GM21360 (cell line): ENCODE results near the gene PRAME.
"Not testable (repeated sequence)": the region's sequence is repeated elsewhere in the genome, so short reads cannot be mapped to it uniquely, and the experiment has no call there.

Experiments used
- ATAC-seq: cut with Tn5 transposase; IDR thresholded peaks from one replicate; pipeline ENCODE4 v1.9.1; 2021; ENCODE audit warnings: mild to moderate bottlenecking, moderate library complexity; ENCODE audit not compliant: unreplicated experiment

PRAME gene

GRCh38 chr22:22553141-22553540 lies 5.9 kb downstream of the PRAME start:
- no peak for ATAC-seq

- ATAC-seq: no peak
Measured at GRCh38 chr22:22552630-22553029, 6.4 kb downstream of the PRAME start.

- ATAC-seq: no peak
Measured at GRCh38 chr22:22550789-22551434, 8.2 kb downstream of the PRAME start.

- no peak for ATAC-seq
Measured at GRCh38 chr22:22548910-22549309, 10.2 kb downstream of the PRAME start.

- ATAC-seq: no peak
Measured at GRCh38 chr22:22548317-22548716, 10.7 kb downstream of the PRAME start.

- ATAC-seq: no peak
Measured at GRCh38 chr22:22547692-22548300, 11.3 kb downstream of the PRAME start.

- no peak for ATAC-seq
Measured at GRCh38 chr22:22547226-22547625, 11.8 kb downstream of the PRAME start.

GRCh38 chr22:22546490-22546889 lies 12.6 kb downstream of the PRAME start:
- no peak for ATAC-seq

- no peak for ATAC-seq
Measured at GRCh38 chr22:22545084-22545483, 14.0 kb downstream of the PRAME start.

GRCh38 chr22:22538226-22538989 lies 20.7 kb downstream of the PRAME start:
- no peak for ATAC-seq

GRCh38 chr22:22536916-22537315 lies 22.1 kb downstream of the PRAME start:
- no peak for ATAC-seq

GRCh38 chr22:22536515-22536914 lies 22.6 kb downstream of the PRAME start:
- ATAC-seq: no peak

- no peak for ATAC-seq
Measured at GRCh38 chr22:22535662-22536061, 23.4 kb downstream of the PRAME start.

GRCh38 chr22:22534604-22535415 lies 24.3 kb downstream of the PRAME start:
- ATAC-seq: no peak

- ATAC-seq: no peak
Measured at GRCh38 chr22:22533863-22534262, 25.2 kb downstream of the PRAME start.

GRCh38 chr22:22533417-22533816 lies 25.6 kb downstream of the PRAME start:
- no peak for ATAC-seq

- ATAC-seq: not testable (repeated sequence)
Measured at GRCh38 chr22:22532547-22533071, 26.5 kb downstream of the PRAME start.

GRCh38 chr22:22531770-22532546 lies 27.1 kb downstream of the PRAME start:
- ATAC-seq: no peak

GRCh38 chr22:22528780-22529179 lies 30.3 kb downstream of the PRAME start:
- no peak for ATAC-seq

GRCh38 chr22:22527312-22527711 lies 31.8 kb downstream of the PRAME start:
- no peak for ATAC-seq
